GM20431 (cell line): ENCODE results near the gene NANOS2.
"Not testable (repeated sequence)": the region's sequence is repeated elsewhere in the genome, so short reads cannot be mapped to it uniquely, and the experiment has no call there.

ENCODE experiments used
- in situ Hi-C: fragments of 300-500 bp; cut with MseI, MboI; formaldehyde crosslinking; loops from one replicate; pipeline ENCODE4 v1.15.0; 2020; ENCODE audit warnings: low sequenced_read_pairs; ENCODE audit not compliant: unreplicated experiment

Gene NANOS2

GRCh38 chr19:45897261-45897812, 17.2 kb downstream of the NANOS2 start:
- in situ Hi-C loops, result no loop called here

DNA sequence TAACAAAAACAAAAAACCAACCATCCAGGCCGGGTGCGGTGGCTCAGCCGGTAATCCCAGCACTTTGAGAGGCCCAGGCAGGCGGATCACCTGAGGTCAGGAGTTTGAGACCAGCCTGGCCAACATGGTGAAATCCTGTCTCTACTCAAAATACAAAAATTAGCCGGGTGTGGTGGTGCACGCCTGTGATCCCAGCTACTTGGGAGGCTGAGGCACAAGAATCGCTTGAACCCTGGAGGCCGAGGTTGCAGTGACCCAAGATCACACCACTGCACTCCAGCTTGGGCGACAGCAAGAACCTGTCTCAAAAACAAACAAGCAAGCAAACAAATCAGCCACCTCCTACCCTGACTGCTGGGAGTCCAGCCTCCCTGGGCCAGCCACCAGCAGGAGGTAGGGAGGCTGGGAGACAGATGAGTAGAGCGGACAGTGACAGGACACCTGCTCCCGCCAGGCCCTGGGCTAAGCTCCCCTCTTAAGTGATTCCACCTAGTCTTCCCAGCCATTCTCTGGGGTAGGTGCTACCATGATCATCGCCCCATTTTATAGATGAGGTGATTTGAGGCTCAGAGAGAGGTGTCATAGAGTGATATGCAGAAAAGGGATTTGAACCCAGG, 18.5 kb downstream of the NANOS2 start:
- in situ Hi-C loops, result not testable (repeated sequence)

DNA sequence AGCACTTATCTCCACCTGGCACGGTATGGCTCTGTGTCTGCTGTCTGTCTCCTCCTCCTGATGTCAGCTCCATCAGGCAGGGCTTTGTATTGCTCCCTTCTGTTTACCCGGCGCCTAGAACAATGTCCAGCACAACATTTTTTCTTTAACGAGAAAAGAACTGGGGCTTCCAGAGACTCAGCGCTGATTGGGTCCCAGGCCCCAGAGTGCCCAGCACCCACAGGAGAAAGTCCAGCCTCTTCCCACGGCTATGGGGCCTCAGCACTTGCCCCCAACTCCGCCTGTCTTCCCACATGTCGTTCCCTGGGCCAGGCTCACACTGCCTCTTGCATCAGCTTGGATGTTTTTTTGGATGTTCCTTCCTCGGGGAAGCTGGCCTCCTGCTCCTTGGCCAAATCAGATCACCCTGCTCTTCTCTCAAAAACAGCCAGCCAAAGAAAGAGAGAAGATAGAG, 19.0 kb downstream of the NANOS2 start:
- in situ Hi-C loops, result no loop called here

- in situ Hi-C loops, result no loop called here
Observed at GRCh38 chr19:45890877-45891276, 23.7 kb downstream of the NANOS2 start.

DNA sequence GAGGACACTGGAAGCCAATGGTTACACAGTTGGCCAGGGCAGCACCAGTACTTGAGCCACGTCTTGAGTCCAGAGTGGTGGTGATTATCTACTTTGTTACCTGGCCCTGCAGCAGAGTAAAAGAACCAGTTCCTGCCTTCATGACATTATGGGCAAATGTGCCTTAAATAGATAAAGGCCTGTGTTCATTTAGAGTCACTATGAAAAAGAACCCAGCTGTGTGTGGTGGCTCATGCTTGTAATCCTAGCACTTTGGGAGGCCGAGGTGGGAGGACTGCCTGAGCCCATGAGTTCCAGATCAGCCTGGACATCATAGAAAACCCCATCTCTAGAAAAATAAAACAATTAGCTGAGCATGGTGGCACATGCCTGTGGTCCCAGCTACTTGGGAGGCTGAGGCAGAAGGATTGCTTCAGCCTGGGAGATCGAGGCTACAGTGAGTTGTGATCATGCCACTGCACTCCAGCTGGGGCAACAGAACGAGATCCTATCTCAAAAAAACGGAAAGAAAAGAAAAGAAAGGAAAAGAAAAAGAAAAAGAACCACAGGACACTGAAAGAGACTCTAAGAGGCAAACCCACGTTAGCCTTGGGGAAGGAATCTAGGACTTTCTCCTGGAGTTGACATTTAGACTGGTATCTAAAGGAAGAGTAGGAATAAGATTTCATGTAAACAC, 25.2 kb downstream of the NANOS2 start:
- in situ Hi-C loops, result no loop called here

DNA sequence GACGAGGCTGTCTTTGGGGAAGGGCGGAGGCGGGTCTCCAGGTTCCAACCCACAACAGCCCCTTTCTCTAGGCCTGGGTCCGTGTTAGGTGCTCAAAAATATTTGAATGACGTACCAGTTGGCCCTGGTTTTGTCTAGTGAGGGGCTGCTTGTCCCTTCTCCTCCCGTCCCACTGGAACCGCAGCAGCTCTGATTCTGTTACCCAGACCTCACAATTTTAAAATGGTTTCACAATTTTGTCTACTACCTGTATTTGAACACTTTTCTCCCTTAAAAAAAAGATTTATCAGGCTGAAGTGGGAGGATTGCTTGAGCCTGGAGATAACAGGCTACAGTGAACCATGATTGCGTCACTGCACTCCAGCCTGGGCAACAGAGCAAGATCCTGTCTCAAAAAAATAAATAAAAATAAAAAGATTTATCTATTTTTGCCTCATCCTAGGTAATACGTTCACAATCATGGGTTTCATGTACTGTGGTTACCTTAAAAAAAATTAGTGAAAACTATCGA, 27.3 kb downstream of the NANOS2 start:
- in situ Hi-C loops, result no loop called here

- in situ Hi-C loops, result no loop called here
Observed at GRCh38 chr19:45886427-45887199, 28.0 kb downstream of the NANOS2 start.

DNA sequence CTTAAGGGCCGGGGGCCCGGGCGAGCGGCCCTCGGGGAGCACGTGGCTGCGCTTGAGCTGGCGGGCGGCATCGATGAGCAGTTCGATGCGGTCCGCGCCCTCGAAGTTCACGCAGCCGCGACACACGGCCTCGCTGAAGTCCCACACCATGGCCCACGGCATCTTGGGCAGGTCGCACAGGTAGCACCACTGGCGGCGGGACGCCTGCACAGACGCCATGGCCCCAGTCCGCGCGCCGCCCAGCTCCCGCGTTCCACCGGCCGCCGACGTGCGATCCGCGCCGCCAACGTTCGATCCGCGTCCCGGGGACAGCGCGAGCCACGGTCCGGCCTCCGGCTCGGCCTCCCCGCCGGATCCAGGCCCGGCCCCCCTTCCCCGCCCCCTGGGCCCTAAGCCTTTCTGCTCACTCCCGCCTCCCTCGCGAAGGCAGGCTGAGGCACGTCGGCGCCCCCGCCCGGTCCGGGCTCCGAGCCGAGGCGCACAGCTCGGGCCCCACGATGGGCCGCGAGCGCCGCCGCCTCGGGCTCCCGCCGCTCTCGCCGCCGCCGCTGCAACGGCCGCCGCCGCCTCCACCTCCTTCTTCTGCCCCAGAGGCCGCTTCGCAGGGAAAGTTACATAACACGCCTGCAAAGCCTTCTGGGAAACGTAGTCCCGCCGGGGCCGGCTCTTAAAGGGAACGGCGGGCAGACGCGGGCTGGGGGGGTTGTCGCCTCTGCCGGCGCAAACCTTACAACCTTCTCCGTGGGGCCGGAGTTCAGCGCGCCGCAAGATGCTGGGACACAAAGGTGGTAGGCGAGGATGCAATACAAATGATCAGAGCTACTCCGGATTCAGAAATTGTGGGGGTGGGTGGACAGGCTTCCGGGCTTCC, 28.8 kb downstream of the NANOS2 start, which contains the start of gene IRF2BP1:
Gene IRF2BP1 (minus strand): TSS at position 586 of the 871 bp plus-strand sequence. CDS start 367 bp downstream, at position 219.
- in situ Hi-C loops, result no loop called here

DNA sequence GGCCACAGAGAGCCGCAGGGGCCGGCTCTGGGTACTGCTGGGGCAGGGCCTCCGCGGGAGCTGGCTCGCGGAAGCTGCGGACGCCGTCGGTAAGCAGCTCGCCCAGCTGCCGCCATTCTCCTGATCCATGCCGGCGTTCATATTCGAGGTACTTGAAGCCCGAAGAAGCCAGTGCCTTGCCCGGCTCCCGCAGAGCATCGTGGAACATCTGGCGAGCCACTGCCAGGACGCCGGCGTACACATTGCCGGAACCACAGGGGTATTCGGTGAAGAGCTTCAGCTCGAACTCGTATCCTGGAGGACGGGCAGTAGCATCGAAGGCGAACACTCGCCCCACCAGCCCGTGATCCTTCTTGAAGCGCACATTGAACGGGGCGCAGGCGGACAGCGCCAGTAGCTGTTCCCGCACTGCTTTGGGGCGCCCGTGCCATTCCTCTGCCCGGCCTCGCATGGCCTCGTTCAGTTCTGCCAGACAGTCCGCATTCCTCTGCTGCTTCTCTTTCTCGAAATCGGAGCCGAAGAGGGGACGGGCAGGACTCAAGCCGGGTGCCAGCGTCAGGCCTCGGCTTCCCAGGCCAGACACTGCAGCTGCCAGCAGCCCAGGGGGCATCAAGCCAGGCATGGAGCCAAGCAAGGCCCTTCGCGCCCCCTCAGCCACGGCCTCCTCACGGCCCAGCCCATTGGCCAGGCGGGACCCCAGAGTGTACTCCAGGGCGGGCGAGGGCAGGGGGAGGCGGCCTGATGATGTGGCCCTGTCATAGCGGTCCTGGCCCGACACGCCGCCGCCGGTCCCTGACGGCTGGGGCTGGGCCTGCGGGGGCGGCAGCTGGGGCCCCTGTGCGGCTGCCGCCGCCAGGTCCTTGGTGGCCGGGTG, 29.7 kb downstream of the NANOS2 start:
- in situ Hi-C loops, result no loop called here

DNA sequence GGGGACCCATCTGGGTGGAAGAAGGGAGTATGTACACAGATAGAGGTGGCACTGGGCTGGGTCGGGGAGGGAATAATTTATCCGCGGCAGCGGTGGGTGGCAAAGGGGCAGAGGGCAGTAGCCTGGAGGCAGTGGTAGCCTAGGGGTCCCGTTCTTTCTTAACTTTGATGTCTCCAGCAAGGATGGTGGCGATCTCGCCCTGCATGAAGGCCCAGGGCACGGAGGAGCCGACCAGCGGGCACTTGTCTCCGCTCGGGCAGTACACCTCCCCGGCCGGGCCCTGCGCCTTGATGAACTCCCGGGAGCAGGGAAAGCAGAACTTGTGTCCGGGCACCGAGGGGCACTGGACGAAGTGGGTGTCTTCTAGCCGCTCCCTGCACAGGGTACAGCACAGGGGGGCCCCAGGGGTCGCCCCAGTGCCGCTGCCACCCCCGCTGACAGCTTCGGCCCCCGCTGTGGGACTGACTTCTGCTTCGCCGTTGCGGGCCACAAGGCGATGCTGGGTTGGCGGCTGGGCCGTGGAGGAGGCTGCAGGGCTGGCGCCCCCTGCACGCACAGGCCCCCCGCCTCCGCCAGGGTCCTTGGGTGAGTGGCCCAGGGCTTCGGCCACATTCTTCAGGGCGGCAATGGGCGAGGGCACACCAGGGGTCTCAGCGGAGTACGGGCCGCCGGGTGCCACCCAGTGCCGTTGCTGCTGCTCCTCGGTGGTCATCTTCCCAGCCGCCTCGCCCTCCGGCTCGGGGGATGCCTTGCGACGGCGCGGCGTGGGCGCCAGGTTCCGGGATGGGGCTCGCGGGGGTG, 30.5 kb downstream of the NANOS2 start:
- in situ Hi-C loops, result no loop called here

- in situ Hi-C loops, result no loop called here
Observed at GRCh38 chr19:45883586-45883880, 31.0 kb downstream of the NANOS2 start.

DNA sequence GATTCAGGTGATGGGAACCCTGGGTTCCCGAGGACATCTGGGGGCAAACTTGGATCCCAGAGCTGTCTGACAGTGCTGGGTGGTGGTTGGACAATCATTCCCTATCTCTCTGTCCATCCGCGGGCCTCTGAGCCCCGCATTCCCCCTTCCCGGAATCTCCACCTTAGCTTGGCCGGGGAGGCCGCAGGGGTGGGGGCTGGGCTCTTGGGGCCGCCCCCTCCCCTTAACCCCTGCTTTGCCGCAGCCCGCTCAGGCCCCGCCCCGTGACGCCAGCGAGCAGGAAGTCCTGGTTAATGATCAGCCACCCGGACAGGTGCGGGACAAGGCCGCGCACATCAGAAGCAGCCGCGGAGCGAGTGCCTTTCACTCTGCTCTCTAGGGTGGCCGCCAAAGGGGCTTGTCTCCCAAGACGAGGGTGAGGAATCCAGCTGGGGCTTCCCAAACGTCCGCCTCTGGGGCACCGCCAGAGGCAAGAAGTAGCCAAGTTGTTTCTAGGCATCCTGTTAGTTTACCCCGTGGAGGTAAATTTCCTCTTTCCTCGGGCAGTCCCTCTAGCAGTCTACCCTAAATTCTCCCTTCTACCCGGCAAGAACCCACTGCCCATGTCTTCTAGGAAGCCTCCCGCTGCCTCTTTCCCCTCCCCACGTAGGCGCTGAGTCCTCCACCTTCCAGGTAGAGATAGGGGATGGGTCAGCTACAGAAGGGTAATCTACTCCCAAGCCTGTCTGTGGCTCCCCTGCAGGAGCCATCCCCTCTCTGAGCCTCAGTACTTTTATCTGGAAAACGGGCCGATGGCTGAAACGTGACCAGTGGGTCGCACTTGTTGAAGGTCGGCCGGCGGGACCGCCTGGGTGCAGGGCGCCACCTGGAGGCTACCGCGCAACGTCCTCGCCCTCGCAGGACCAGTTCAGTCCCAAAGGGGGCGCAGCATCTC, 31.7 kb downstream of the NANOS2 start:
- in situ Hi-C loops, result no loop called here

GRCh38 chr19:45881909-45882528, 32.6 kb downstream of the NANOS2 start:
- in situ Hi-C loops, result no loop called here

GRCh38 chr19:45881082-45881908, 33.3 kb downstream of the NANOS2 start:
- in situ Hi-C loops, result no loop called here

DNA sequence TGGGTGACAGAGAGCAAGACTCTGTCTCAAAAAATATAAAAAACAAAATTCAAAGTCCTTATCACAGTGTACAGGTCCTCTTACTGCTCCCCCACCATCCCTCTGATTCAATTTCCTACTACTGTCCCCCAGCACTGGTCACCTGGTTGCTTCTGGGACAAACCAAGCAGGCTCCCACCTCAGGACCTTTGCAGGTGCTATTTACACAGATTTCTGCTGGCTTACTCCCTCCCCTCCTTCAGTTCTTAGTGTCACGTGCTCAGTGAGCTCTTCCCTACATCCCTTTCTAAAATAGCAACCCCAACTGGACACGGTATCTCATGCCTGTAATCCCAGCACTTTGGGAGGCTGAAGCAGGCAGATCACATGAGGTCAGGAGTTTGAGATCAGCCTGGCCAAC, 34.6 kb downstream of the NANOS2 start:
- in situ Hi-C loops, result no loop called here

DNA sequence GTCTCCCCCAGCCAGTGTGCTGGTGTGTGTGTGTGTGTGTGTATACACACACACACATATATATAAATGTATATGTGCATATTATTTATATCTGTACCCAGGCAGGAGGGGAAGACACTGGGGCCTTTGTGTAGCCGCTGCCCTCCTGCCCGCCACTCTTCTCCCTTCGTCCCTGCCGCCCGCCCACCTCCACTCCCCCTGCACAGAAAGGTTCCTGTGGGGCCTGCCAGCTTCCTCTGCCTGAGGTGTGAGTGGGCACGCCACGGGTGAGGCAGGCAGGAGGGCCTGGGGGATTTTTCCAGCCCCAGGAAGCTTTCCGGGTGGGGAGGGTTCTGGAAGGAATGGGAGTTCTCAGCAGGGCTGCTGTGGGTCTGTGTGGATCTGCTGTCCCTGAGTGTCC, 35.5 kb downstream of the NANOS2 start:
- in situ Hi-C loops, result no loop called here
